Gastroesophageal sphincter (tissue), 4 donors: ENCODE data around the gene HIGD2A. TPM values are rescaled to one million over a fixed set of nuclear protein-coding genes. Genes with fewer than 3 reads are reported as not detected.

Experiments
- ATAC-seq: fragments of 150-250 bp; one replicate; pipeline ENCODE4 v1.9.1; 2016; ENCODE audit warnings: mild to moderate bottlenecking, moderate library complexity
- H3K27ac ChIP-seq, 4 donors: fragments of 200-600 bp; sonication (generic) in 3 of 4; 1 replicate in 3 of 4; 2 replicates in 1 of 4; pipeline ENCODE4 v1.5.1; 2016 to 2019
- H3K27me3 ChIP-seq: fragments of 200-600 bp; sonication (generic); one replicate; pipeline ENCODE4 v1.5.1; 2019
- H3K36me3 ChIP-seq, 2 donors: fragments of 200-600 bp; sonication (generic); one replicate each; pipeline ENCODE4 v1.5.1; 2019; ENCODE audit warnings: control low read depth in 1 of 2
- H3K4me1 ChIP-seq, 3 donors: fragments of 200-600 bp; sonication (generic); 1 replicate in 2 of 3; 2 replicates in 1 of 3; pipeline ENCODE4 v1.5.1; 2016 to 2019; ENCODE audit warnings: control low read depth in 2 of 3
- H3K4me3 ChIP-seq, 2 donors: fragments of 200-600 bp; sonication (generic); one replicate each; pipeline ENCODE4 v1.5.1; 2019; ENCODE audit warnings: mild to moderate bottlenecking in 1 of 2, moderate library complexity in 1 of 2
- H3K9me3 ChIP-seq, 3 donors: fragments of 200-600 bp; sonication (generic); one replicate each; pipeline ENCODE4 v1.5.1; 2017 to 2019; ENCODE audit warnings: control low read depth in 2 of 3
- CTCF ChIP-seq, 4 experiments: fragments of 200-600 bp in 2 of 4; fragments of 450-650 bp in 2 of 4; sonication (generic) in 1 of 4; IDR thresholded peaks; one replicate each; pipeline ENCODE4 v1.5.1; 2017 to 2019; ENCODE audit warnings: antibody characterized with exemption in 4 of 4, mild to moderate bottlenecking in 2 of 4, moderate library complexity in 2 of 4
- EP300 ChIP-seq: sonication (generic); formaldehyde crosslinking; IDR thresholded peaks from one replicate; pipeline ENCODE4 v1.6.1; 2017; ENCODE audit warnings: antibody characterized with exemption, mild to moderate bottlenecking
- POLR2A ChIP-seq, 2 donors: fragments of 450-650 bp; IDR thresholded peaks; one replicate each; pipeline ENCODE4 v1.6.1; 2017; ENCODE audit warnings: antibody characterized with exemption in 2 of 2, mild to moderate bottlenecking in 2 of 2, moderate library complexity in 1 of 2
- POLR2AphosphoS5 ChIP-seq: sonication (generic); formaldehyde crosslinking; IDR thresholded peaks from one replicate; pipeline ENCODE4 v1.6.1; 2017; ENCODE audit warnings: antibody characterized with exemption
- WGBS, 2 donors: methylation state at CpG; one replicate each; pipeline ENCODE4 v1.1.5; 2018; ENCODE audit warnings: low coverage in 1 of 2; 5-methylcytosine and 5-hydroxymethylcytosine counted together
- small RNA-seq, 4 donors: library from RNA; depleted of rRNA; stranded (forward); fragments of <200 nt; gene quantifications; one replicate each; pipeline ENCODE3, GENCODE V24; 2016
- total RNA-seq, 4 donors: library from RNA; depleted of rRNA; stranded (reverse); fragments of >200 nt; gene quantifications; one replicate each; pipeline ENCODE4 v1.1.0, GENCODE V29; 2016

The HIGD2A gene
- total RNA-seq, 4 donors from 2014 or later, result 87.1 to 190 (median 157) TPM

- H3K4me1 ChIP-seq, result no peaks in the 10 kb centered on the region
- no peak overlapping the region for H3K4me3 ChIP-seq
- no peak overlapping the region for H3K27ac ChIP-seq
- WGBS, 2 donors, result 38 to 44% methylated on average over 5 of the region's 5 CpGs
- H3K9me3 ChIP-seq, result no peaks in the 10 kb centered on the region
- TF ChIP-seq POLR2AphosphoS5 (no peak), CTCF (IDR thresholded peaks at IDR 0.05) (no peak), POLR2A (IDR thresholded peaks at IDR 0.05) (no peak), EP300 (no peak)
- ATAC-seq, result no peak
- peaks cover 30% of the 10 kb centered on the region for H3K27me3 ChIP-seq
- H3K36me3 ChIP-seq, result no peaks in the 10 kb centered on the region
Observed at GRCh38 chr5:176436656-176437055, 48.1 kb downstream of the HIGD2A start.

- Histone ChIP-seq H3K4me3 (no peak overlapping the region), H3K36me3 (no peaks in the 10 kb centered on the region), H3K9me3 (no peaks in the 10 kb centered on the region), H3K4me1 (no peaks in the 10 kb centered on the region), H3K27me3 (peaks cover 23% of the 10 kb centered on the region), H3K27ac (no peak overlapping the region)
- WGBS, 2 donors, result 66 to 71% methylated on average over 5 to 9 of the region's 12 CpGs
- ATAC-seq, result no peak
- TF ChIP-seq EP300 (no peak), CTCF (IDR thresholded peaks at IDR 0.05) (no peak), POLR2A (IDR thresholded peaks at IDR 0.05) (no peak), POLR2AphosphoS5 (no peak)
Observed at GRCh38 chr5:176438959-176439757, 50.6 kb downstream of the HIGD2A start.

Small RNA genes within 50 kb of the gene (small RNA-seq; reads per million reads assigned to genes)
- gene AC010297.1 (0 reads per million in 4 donors), gene MIR1271 (2.8 to 7.8 (median 3.6) reads per million in 4 donors)

Other genes starting within 250 kb of the HIGD2A start
- gene SIMC1, start 150.3 kb upstream of the HIGD2A start, total RNA-seq, result 10 to 100 TPM; 11.2 to 84.5 (median 32.7) TPM
- gene KIAA1191, start 27.0 kb upstream of the HIGD2A start, total RNA-seq, result 100 to 1,000 TPM; 130 to 157 (median 140) TPM
- gene ARL10, start 23.3 kb upstream of the HIGD2A start, total RNA-seq, result 10 to 100 TPM in 3 of 4 donors, 1 to 10 TPM in 1; 4.4 to 23.3 (median 10.8) TPM
- gene NOP16, start 153 bp upstream of the HIGD2A start, total RNA-seq, result 10 to 100 TPM in 3 of 4 donors, 1 to 10 TPM in 1; 9.1 to 22.3 (median 14.3) TPM
- gene CLTB, start 27.8 kb downstream of the HIGD2A start, total RNA-seq, result 100 to 1,000 TPM; 222 to 285 (median 240) TPM
- gene FAF2, start 59.6 kb downstream of the HIGD2A start, total RNA-seq, result 10 to 100 TPM; 25.3 to 27.7 (median 25.5) TPM
- 10 to 100 TPM in 3 of 4 donors, 1 to 10 TPM in 1; 8.9 to 15.9 (median 12.4) TPM for gene RNF44, start 148.7 kb downstream of the HIGD2A start, total RNA-seq
- under 1 TPM in 1 of 4 donors, not detected in 3; 0.15 TPM for gene CDHR2, start 160.6 kb downstream of the HIGD2A start, total RNA-seq
- 1 to 10 TPM in 1 of 4 donors, under 1 TPM in 3; 0.16 to 1.1 (median 0.63) TPM for gene GPRIN1, start 221.4 kb downstream of the HIGD2A start, total RNA-seq
- not detected for gene SNCB, start 241.8 kb downstream of the HIGD2A start, total RNA-seq
- not detected for gene EIF4E1B, start 241.9 kb downstream of the HIGD2A start, total RNA-seq